Lower lobe of right lung (tissue), 2 donors: ENCODE results near the gene IGFBP7. TPM values are rescaled to one million over a fixed set of nuclear protein-coding genes. Genes with fewer than 3 reads are reported as not detected.

ENCODE experiments used
- ATAC-seq, 2 donors: fragments of 200-7000 bp; cut with Tn5 transposase; one replicate each; pipeline ENCODE4 v1.9.1; 2020 to 2022; ENCODE audit warnings: mild to moderate bottlenecking in 2 of 2, moderate library complexity in 2 of 2
- DNase-seq: peaks from one replicate; pipeline ENCODE4 v3.0.0-alpha.2; 2020
- H3K27ac ChIP-seq: fragments of 200-600 bp; one replicate; pipeline ENCODE4 v1.8.0; 2022
- H3K27me3 ChIP-seq: fragments of 200-600 bp; one replicate; pipeline ENCODE4 v1.8.0; 2022; ENCODE audit warnings: low read depth
- H3K36me3 ChIP-seq: fragments of 200-600 bp; one replicate; pipeline ENCODE4 v1.8.0; 2022; ENCODE audit warnings: mild to moderate bottlenecking
- H3K4me1 ChIP-seq: fragments of 200-600 bp; one replicate; pipeline ENCODE4 v1.8.0; 2022
- H3K4me3 ChIP-seq: fragments of 200-600 bp; one replicate; pipeline ENCODE4 v1.8.0; 2022; ENCODE audit warnings: mild to moderate bottlenecking
- H3K9me3 ChIP-seq: fragments of 200-600 bp; one replicate; pipeline ENCODE4 v1.8.0; 2022
- intact Hi-C: fragments of 100-400 bp; cut with DNase I; formaldehyde crosslinking; loops from one replicate; pipeline ENCODE4 v1.11.0; 2022
- total RNA-seq: library from RNA; stranded (reverse); fragmentation: NEBNext Ultra II Directional; extraction: Animal tissue kit (Norgen Biotek cat#: 25700); gene quantifications from one replicate; pipeline ENCODE4 v1.2.1, GENCODE V29; 2021
- TF ChIP-seq, protein P1 (sequence below): fragments of 200-600 bp; IDR thresholded peaks from one replicate; pipeline ENCODE4 v1.8.0; 2022; ENCODE audit warnings: antibody characterized with exemption, mild to moderate bottlenecking
- donor health status: DM: no; HTN: yes; CAD: no; lungs with severe emphysema.

Gene IGFBP7
- total RNA-seq, 1 donor from 2014 or later, result 322 TPM

DNA sequence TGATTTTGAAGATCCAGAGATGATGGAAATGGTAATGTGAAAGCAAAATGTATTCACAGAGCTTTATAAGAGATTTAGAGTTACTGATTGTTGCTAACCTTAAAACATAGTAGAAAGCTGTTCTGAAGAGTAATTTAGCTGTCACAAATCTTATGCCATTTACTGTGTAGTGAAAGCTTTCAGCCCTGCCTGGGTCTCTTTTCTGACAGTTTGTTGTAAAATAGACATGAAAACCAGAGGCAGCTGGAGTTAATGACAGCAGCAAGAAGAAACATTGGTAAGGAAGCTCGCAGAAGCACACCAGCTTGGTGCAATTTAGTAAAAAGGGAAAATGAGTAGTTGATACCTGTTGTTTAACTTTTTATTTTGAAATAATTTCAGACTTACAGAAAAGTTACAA, 110.4 kb downstream of the IGFBP7 start:
- Histone ChIP-seq H3K4me1 (peaks cover 12% of the 10 kb centered on the region), H3K36me3 (peaks cover 91% of the 10 kb centered on the region), H3K9me3 (no peaks in the 10 kb centered on the region), H3K27me3 (no peaks in the 10 kb centered on the region), H3K4me3 (no peak overlapping the region), H3K27ac (no peak overlapping the region)
- no peak for DNase-seq
- TF ChIP-seq, protein P1, sequence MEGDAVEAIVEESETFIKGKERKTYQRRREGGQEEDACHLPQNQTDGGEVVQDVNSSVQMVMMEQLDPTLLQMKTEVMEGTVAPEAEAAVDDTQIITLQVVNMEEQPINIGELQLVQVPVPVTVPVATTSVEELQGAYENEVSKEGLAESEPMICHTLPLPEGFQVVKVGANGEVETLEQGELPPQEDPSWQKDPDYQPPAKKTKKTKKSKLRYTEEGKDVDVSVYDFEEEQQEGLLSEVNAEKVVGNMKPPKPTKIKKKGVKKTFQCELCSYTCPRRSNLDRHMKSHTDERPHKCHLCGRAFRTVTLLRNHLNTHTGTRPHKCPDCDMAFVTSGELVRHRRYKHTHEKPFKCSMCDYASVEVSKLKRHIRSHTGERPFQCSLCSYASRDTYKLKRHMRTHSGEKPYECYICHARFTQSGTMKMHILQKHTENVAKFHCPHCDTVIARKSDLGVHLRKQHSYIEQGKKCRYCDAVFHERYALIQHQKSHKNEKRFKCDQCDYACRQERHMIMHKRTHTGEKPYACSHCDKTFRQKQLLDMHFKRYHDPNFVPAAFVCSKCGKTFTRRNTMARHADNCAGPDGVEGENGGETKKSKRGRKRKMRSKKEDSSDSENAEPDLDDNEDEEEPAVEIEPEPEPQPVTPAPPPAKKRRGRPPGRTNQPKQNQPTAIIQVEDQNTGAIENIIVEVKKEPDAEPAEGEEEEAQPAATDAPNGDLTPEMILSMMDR, result no peak
- no peak for ATAC-seq
- intact Hi-C loops, result no loop called here

DNA sequence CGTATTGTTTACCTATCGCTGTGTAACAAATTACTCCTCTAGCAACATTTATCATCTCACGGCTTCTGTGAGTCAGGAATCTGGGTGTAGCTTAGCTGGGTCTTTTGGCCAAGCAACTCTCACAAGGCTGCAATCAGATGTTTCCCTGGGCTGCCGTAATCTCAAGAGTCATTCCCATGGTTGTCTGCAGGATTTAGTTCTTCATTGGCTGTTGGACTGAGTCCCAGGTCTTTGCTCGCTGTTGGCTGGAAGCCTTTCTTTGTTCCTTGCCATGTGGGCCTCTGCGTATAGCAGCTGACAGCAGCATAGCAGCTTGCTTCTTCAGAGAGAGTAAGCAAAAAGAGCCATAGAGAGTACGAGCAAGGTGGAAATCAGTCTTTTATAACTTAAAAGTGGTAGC, 114.7 kb downstream of the IGFBP7 start:
- ATAC-seq (peak; percentile 41 to 46), DNase-seq (no peak)
- no peaks in the 10 kb centered on the region for H3K9me3 ChIP-seq
- TF ChIP-seq, protein P1, result no peak
- H3K27ac ChIP-seq, result peak overlapping the region; percentile 18
- intact Hi-C loops, result no loop called here
- H3K4me1 ChIP-seq, result peaks cover 12% of the 10 kb centered on the region
- H3K27me3 ChIP-seq, result no peaks in the 10 kb centered on the region
- no peak overlapping the region for H3K4me3 ChIP-seq
- H3K36me3 ChIP-seq, result peaks cover 94% of the 10 kb centered on the region

DNA sequence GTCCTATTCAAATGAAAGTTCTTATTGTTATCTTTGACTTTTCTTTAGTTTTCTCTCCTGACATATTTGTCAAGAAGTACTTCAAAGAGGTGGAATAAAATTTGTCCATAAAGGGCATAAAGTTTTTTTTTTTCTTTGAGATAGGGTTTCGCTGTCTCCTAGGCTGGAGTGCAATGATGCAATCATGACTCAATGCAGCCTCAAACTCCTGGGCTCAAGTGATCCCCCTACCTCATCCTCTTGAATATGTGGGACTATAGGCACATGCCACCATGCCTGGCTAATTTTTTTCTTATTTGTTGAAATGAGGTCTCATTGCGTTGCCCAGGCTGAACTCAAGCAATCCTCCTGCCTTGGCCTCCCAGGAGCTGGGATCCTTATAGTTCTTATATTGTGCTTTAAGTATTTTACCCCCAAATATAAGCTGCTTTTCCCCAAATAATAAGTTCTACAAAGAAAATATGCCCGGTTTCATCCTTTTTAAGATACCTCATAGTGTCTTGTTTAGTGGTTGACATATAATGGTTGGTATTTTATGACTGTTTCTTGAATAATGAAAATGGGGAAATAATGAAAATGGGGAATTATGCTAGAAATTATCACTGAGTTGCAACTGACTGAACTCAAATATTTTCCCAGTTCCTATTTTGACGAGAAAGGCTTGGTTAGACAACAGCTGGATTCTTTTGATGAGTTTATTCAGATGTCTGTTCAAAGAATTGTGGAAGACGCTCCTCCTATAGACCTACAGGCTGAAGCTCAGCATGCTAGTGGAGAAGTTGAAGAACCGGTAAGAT, 119.9 kb downstream of the IGFBP7 start:
- no peak overlapping the region for H3K27ac ChIP-seq
- H3K4me1 ChIP-seq, result peaks cover 5% of the 10 kb centered on the region
- peaks cover 94% of the 10 kb centered on the region for H3K36me3 ChIP-seq
- H3K9me3 ChIP-seq, result no peaks in the 10 kb centered on the region
- intact Hi-C loops, result no loop called here
- TF ChIP-seq, protein P1, result no peak
- no peaks in the 10 kb centered on the region for H3K27me3 ChIP-seq
- DNase-seq (no peak), ATAC-seq (no peak)
- H3K4me3 ChIP-seq, result no peak overlapping the region

DNA sequence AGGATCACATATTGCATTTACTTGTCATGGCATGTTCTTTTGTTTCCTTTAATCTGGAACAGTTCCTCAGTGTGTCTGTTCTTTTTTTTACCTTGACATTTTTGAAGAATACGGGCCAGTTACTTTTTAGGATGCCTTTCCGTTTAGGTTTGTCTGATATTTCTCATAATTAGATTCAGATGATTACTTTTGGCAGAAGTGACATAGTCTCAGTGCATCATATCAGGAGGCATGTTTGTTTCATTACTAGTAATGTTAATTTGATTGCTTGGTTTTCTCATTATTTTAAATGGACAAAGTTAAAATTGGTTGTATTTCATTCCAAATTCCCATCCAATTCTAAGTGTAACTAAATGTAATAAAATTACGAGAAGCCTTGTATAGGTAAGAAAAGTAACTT, 123.2 kb downstream of the IGFBP7 start:
- Histone ChIP-seq H3K4me3 (no peak overlapping the region), H3K27ac (no peak overlapping the region), H3K4me1 (peaks cover 9% of the 10 kb centered on the region), H3K9me3 (no peaks in the 10 kb centered on the region), H3K36me3 (peaks cover 67% of the 10 kb centered on the region), H3K27me3 (no peaks in the 10 kb centered on the region)
- ATAC-seq (no peak), DNase-seq (no peak)
- intact Hi-C loops, result no loop called here
- TF ChIP-seq, protein P1, result no peak

DNA sequence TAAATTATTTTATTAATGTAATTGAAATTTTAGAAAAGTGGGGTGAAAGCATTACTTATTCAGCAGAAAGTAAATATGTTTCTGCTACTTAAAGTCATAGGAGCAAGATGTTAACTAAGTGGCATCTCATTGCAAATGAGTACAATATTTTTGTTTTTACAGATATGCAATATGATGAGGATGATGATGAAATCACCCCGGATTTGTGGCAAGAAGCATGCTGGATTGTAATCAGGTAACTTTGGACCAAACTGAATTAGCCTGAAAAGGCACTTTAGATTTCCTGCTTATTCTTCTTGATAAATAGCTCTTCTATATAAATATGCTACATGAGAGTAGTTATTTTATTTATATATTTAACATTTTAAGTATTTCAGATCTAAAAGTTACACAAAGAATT, 124.0 kb downstream of the IGFBP7 start:
- no peaks in the 10 kb centered on the region for H3K9me3 ChIP-seq
- H3K4me1 ChIP-seq, result peaks cover 17% of the 10 kb centered on the region
- ATAC-seq (no peak), DNase-seq (no peak)
- H3K27me3 ChIP-seq, result no peaks in the 10 kb centered on the region
- peaks cover 59% of the 10 kb centered on the region for H3K36me3 ChIP-seq
- no peak overlapping the region for H3K27ac ChIP-seq
- intact Hi-C loops, result no loop called here
- TF ChIP-seq, protein P1, result no peak
- H3K4me3 ChIP-seq, result no peak overlapping the region
